H1 (cell line): ENCODE measurements around the gene TRIM29. TPM values are rescaled to one million over a fixed set of nuclear protein-coding genes. Genes with fewer than 3 reads are reported as not detected.

Experiments used
- CTCF ChIA-PET: fragments of 300-600 bp; sonication (Branson Sonifier 250); formaldehyde crosslinking; loops from one replicate; lab custom pipeline; 2021; ENCODE audit not compliant: partially characterized antibody; lab: Charles Lee
- POLR2A ChIA-PET: fragments of 300-600 bp; sonication (Branson Sonifier 250); formaldehyde crosslinking; loops from one replicate; lab custom pipeline; 2021; ENCODE audit warnings: inconsistent platforms; ENCODE audit not compliant: partially characterized antibody; lab: Charles Lee
- DNase-seq, 2 experiments: peaks; one replicate each; pipeline versions ENCODE4 v3.0.0 to v3.0.0-alpha.2; 2010 to 2022; ENCODE audit warnings: low spot score in 2 of 2, low read depth in 1 of 2, mixed read lengths in 1 of 2
- FAIRE-seq: peaks from 2 replicates; lab custom pipeline; 2011; peaks lifted over from hg19 to GRCh38; lab: Jason Lieb, UNC
- H2AFZ ChIP-seq: 2 replicates; pipeline ENCODE4 v1.8.1; 2012; ENCODE audit warnings: low read length, inconsistent platforms
- H2AK5ac ChIP-seq: 2 replicates; pipeline ENCODE4 v1.6.1; 2013; ENCODE audit warnings: low read depth, low read length
- H2BK120ac ChIP-seq: replicated peaks from 2 replicates; pipeline ENCODE3; 2013; ENCODE audit warnings: low read depth, low read length, inconsistent platforms
- H2BK12ac ChIP-seq: 2 replicates; pipeline ENCODE4 v1.6.1; 2013; ENCODE audit warnings: low read depth, low read length
- H2BK15ac ChIP-seq: 2 replicates; pipeline ENCODE4 v1.6.1; 2013; ENCODE audit warnings: low read length
- H2BK20ac ChIP-seq: 2 replicates; pipeline ENCODE4 v1.6.1; 2013; ENCODE audit warnings: low read length
- H2BK5ac ChIP-seq: 2 replicates; pipeline ENCODE4 v1.6.1; 2013; ENCODE audit warnings: low read depth, low read length
- H3K14ac ChIP-seq: 2 replicates; pipeline ENCODE4 v1.6.1; 2013; ENCODE audit warnings: inconsistent platforms; ENCODE audit not compliant: insufficient read length
- H3K18ac ChIP-seq: 2 replicates; pipeline ENCODE4 v1.6.1; 2013; ENCODE audit warnings: low read length; ENCODE audit errors: extremely low read depth
- H3K23ac ChIP-seq: 2 replicates; pipeline ENCODE4 v1.6.1; 2013; ENCODE audit warnings: inconsistent platforms; ENCODE audit not compliant: insufficient read length
- H3K23me2 ChIP-seq: 2 replicates; pipeline ENCODE4 v1.6.1; 2013; ENCODE audit warnings: low read depth, low read length
- H3K27ac ChIP-seq: 2 replicates; pipeline ENCODE4 v1.6.1; 2011; ENCODE audit warnings: low read depth, low read length, inconsistent platforms
- H3K27me3 ChIP-seq, 4 experiments: replicated peaks in 1 of 4; 1 replicate in 1 of 4; 2 replicates in 3 of 4; pipeline versions ENCODE4 v1.6.1 to v1.8.1; 2011 to 2013; ENCODE audit warnings: low read length in 3 of 4, mild to moderate bottlenecking in 3 of 4, inconsistent platforms in 2 of 4, mixed read lengths in 2 of 4, moderate library complexity in 1 of 4; ENCODE audit not compliant: control insufficient read depth in 3 of 4, insufficient read depth in 3 of 4; ENCODE audit errors: extremely low read depth in 1 of 4
- H3K36me3 ChIP-seq, 4 experiments: 2 replicates each; pipeline versions ENCODE4 v1.6.1 to v1.8.1; 2011 to 2013; ENCODE audit warnings: mild to moderate bottlenecking in 4 of 4, low read length in 3 of 4, moderate library complexity in 2 of 4, control low read depth in 1 of 4, inconsistent platforms in 1 of 4; ENCODE audit not compliant: insufficient read depth in 4 of 4, control insufficient read depth in 2 of 4
- H3K4ac ChIP-seq: replicated peaks from 2 replicates; pipeline ENCODE3; 2013; ENCODE audit warnings: low read length, low read depth, mixed read lengths, inconsistent platforms; ENCODE audit not compliant: insufficient read length
- H3K4me1 ChIP-seq, 4 experiments: replicated peaks in 1 of 4; 1 replicate in 1 of 4; 2 replicates in 3 of 4; pipeline versions ENCODE4 v1.6.1 to v1.8.1; 2011 to 2013; ENCODE audit warnings: low read length in 3 of 4, inconsistent platforms in 2 of 4, mixed read lengths in 1 of 4; ENCODE audit not compliant: insufficient read depth in 4 of 4, control insufficient read depth in 3 of 4
- H3K4me2 ChIP-seq, 2 experiments: 2 replicates each; pipeline versions ENCODE4 v1.6.1 to v1.8.1; 2011 to 2013; ENCODE audit warnings: low read depth in 2 of 2, low read length in 2 of 2, control low read depth in 1 of 2, inconsistent platforms in 1 of 2, mild to moderate bottlenecking in 1 of 2; ENCODE audit not compliant: insufficient read depth in 1 of 2
- H3K4me3 ChIP-seq, 4 experiments: fragments of 200-600, 300-600 bp in 1 of 4; sonication (generic), shearing (Covaris generic), sonication (Bioruptor Twin) in 1 of 4; 2 replicates each; pipeline versions ENCODE4 v1.5.1 to v1.8.1; 2011 to 2016; ENCODE audit warnings: low read length in 4 of 4, low read depth in 3 of 4, control low read depth in 2 of 4, inconsistent platforms in 2 of 4, mild to moderate bottlenecking in 2 of 4, mixed read lengths in 1 of 4, moderate library complexity in 1 of 4; ENCODE audit not compliant: insufficient read depth in 2 of 4; ENCODE audit errors: extremely low read depth in 1 of 4
- H3K56ac ChIP-seq: replicated peaks from 2 replicates; pipeline ENCODE3; 2013; ENCODE audit warnings: low read depth, mild to moderate bottlenecking, mixed read lengths, low read length, inconsistent platforms; ENCODE audit not compliant: insufficient read length
- H3K79me1 ChIP-seq: 2 replicates; pipeline ENCODE4 v1.6.1; 2013; ENCODE audit warnings: low read depth, low read length, control low read depth
- H3K79me2 ChIP-seq, 2 experiments: 2 replicates each; pipeline versions ENCODE4 v1.6.1 to v1.8.1; 2012 to 2013; ENCODE audit warnings: low read length in 2 of 2, mild to moderate bottlenecking in 2 of 2, inconsistent platforms in 1 of 2; ENCODE audit not compliant: insufficient read depth in 2 of 2, control insufficient read depth in 1 of 2
- H3K9ac ChIP-seq, 4 experiments: replicated peaks in 1 of 4; 1 replicate in 1 of 4; 2 replicates in 3 of 4; pipeline versions ENCODE4 v1.6.1 to v1.8.1; 2011 to 2013; ENCODE audit warnings: low read depth in 3 of 4, low read length in 3 of 4, control low read depth in 2 of 4, mild to moderate bottlenecking in 2 of 4, moderate library complexity in 2 of 4, inconsistent platforms in 1 of 4; ENCODE audit errors: extremely low read depth in 1 of 4
- H3K9me3 ChIP-seq, 2 experiments: 2 replicates each; pipeline versions ENCODE4 v1.6.1 to v1.8.1; 2012 to 2013; ENCODE audit warnings: mild to moderate bottlenecking in 2 of 2, moderate library complexity in 2 of 2, control low read depth in 1 of 2, inconsistent platforms in 1 of 2, low read depth in 1 of 2, low read length in 1 of 2, mixed read lengths in 1 of 2; ENCODE audit not compliant: insufficient read depth in 2 of 2
- H4K20me1 ChIP-seq, 2 experiments: replicated peaks in 1 of 2; 2 replicates each; pipeline versions ENCODE3 to v1.8.1; 2011 to 2013; ENCODE audit warnings: inconsistent platforms in 2 of 2, low read length in 2 of 2, mild to moderate bottlenecking in 1 of 2; ENCODE audit not compliant: insufficient read depth in 2 of 2, control insufficient read depth in 1 of 2
- H4K5ac ChIP-seq: 2 replicates; pipeline ENCODE4 v1.6.1; 2013; ENCODE audit warnings: low read length, low read depth, mixed read lengths, inconsistent platforms; ENCODE audit not compliant: insufficient read length
- H4K8ac ChIP-seq: 2 replicates; pipeline ENCODE4 v1.8.0; 2013; ENCODE audit warnings: mild to moderate bottlenecking, moderate library complexity, low read length, inconsistent platforms; ENCODE audit not compliant: insufficient read depth; ENCODE audit errors: extremely low read depth
- H4K91ac ChIP-seq: replicated peaks from 2 replicates; pipeline ENCODE3; 2013; ENCODE audit warnings: low read length, mixed read lengths, inconsistent platforms; ENCODE audit not compliant: insufficient read length
- CBX8 ChIP-seq: fragments of 300-800, 300-1000 bp; sonication (generic); IDR thresholded peaks from 2 replicates; pipeline ENCODE4 v1.7.1; 2016; ENCODE audit warnings: low read depth, low read length, borderline replicate concordance
- RAD21 ChIP-seq, 2 experiments: IDR thresholded peaks in 1 of 2; conservative IDR thresholded peaks in 1 of 2; 2 replicates each; pipeline ENCODE4 v1.6.1; 2011; ENCODE audit warnings: low read depth in 2 of 2, low read length in 2 of 2, improper control_type of control experiment in 1 of 2, inconsistent platforms in 1 of 2, mild to moderate bottlenecking in 1 of 2, moderate library complexity in 1 of 2
- WGBS, 2 experiments: shearing (Covaris generic) in 1 of 2; methylation state at CpG; one replicate each; pipeline versions ENCODE4 v1.1.6 to v1.1.7; 2013 to 2015; ENCODE audit warnings: low lambda C conversion rate in 2 of 2, mixed read lengths in 2 of 2, inconsistent platforms in 1 of 2, low coverage in 1 of 2, missing lambda C conversion rate in 1 of 2; ENCODE audit not compliant: insufficient replicate concordance in 2 of 2, insufficient coverage in 1 of 2, insufficient read length in 1 of 2; ENCODE audit errors: extremely low coverage in 1 of 2, missing lambda C conversion rate in 1 of 2; 5-methylcytosine and 5-hydroxymethylcytosine counted together
- polyA plus RNA-seq, 7 experiments: library from polyadenylated mRNA; depleted of rRNA in 3 of 7; stranded (reverse) in 5 of 7; unstranded in 2 of 7; fragments of >200 nt in 5 of 7; fragments of 200-250 nt in 2 of 7; gene quantifications; 1 replicate in 5 of 7; 2 replicates in 1 of 7; 4 replicates in 1 of 7; pipeline versions ENCODE4 v1.2.1 to v1.2.3, GENCODE V29; 2011 to 2013; ENCODE audit warnings: missing spikeins in 2 of 7, mixed read lengths in 2 of 7
- total RNA-seq: library from RNA; stranded (reverse); fragmentation: NEBNext Ultra II Directional; extraction: Animal tissue kit (Norgen Biotek cat#: 25700); gene quantifications from 2 replicates; pipeline ENCODE4 v1.2.1, GENCODE V29; 2021
- TF ChIP-seq, protein P1 (sequence below): IDR thresholded peaks from 2 replicates; pipeline ENCODE4 v1.6.1; 2011; ENCODE audit warnings: low read length, improper control_type of control experiment

TRIM29 gene
- total and polyA plus RNA-seq, 2 of the 8 experiments (the other 6 are each of a cell fraction or from before 2014, with no cell fraction given): 0.17 to 0.43 TPM

DNA sequence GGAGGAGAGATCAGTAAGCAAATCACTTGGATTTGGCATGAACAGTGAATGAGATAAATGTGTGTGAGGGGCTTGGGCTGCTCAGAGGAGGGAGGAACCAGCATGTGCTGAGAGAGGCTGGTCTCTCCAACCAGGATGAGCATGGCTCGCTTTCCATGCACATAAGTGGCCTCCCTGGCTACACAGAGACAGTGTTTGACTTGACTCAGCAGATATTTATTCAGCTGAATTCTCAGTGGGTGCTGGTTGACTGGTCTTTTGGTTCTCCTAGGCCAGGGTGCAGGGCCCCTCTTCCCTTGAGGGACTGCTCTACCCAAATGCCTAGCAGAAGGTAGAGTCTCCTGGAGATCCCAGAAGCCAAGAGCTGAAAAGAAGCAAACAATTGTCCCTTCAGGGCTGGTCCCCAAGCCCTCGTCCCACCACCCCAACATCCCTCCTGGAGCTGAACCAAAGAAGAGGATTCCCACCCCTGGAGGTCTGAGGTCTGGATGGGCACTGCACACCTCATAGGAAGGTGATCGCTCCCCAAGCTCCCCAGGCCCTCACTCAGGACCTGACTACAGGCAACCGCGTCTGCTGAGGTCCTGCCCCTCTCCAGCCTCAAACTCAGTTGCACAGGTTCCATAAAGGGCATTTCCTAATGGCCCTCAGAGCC is 3.3 kb upstream of the TRIM29 start:
- H4K8ac ChIP-seq: 0 out of 2 replicates have a peak overlapping the region, but pooled peaks have one; percentile 5
- peaks cover 4% of the 10 kb centered on the region; the same call in 1 of the 2 replicates for H3K23me2 ChIP-seq
- no peak overlapping the region for H3K4me3 ChIP-seq
- no peak overlapping the region for H4K91ac ChIP-seq
- H2BK5ac ChIP-seq: no peak overlapping the region
- peaks cover 0 to 7% (median 2%) of the 10 kb centered on the region in 4 experiments; a peak in 2 of 7 replicates for H3K27me3 ChIP-seq
- H4K5ac ChIP-seq: no peak overlapping the region
- DNase-seq: peak in 1 of 2 experiments; percentile 22
- no peak overlapping the region for H3K4ac ChIP-seq
- H2AFZ ChIP-seq: no peak overlapping the region
- no peak overlapping the region for H2BK15ac ChIP-seq
- no peak overlapping the region for H2BK12ac ChIP-seq
- no peak overlapping the region for H2AK5ac ChIP-seq
- H3K18ac ChIP-seq: no peak overlapping the region
- H3K9me3 ChIP-seq: no peaks in the 10 kb centered on the region
- no peaks in the 10 kb centered on the region for H3K36me3 ChIP-seq
- H3K79me1 ChIP-seq: no peaks in the 10 kb centered on the region
- no peak overlapping the region for H3K14ac ChIP-seq
- H3K27ac ChIP-seq: no peak overlapping the region
- no peak overlapping the region for H2BK120ac ChIP-seq
- 93% methylated on average over 4 of the region's 5 CpGs; no CpG with 5 or more reads in 1 of the 2 experiments for WGBS, 2 experiments
- no peaks in the 10 kb centered on the region for H4K20me1 ChIP-seq
- H3K9ac ChIP-seq: no peak overlapping the region
- CTCF ChIA-PET: interaction anchor here (1.0 to 1.8 kb wide), 4 partner anchors 10 to 93 kb away, joined by 3 to 7 read pairs (median 6); no protein-coding TSS in a partner anchor
- no peaks in the 10 kb centered on the region for H3K79me2 ChIP-seq
- TF ChIP-seq, protein P1, sequence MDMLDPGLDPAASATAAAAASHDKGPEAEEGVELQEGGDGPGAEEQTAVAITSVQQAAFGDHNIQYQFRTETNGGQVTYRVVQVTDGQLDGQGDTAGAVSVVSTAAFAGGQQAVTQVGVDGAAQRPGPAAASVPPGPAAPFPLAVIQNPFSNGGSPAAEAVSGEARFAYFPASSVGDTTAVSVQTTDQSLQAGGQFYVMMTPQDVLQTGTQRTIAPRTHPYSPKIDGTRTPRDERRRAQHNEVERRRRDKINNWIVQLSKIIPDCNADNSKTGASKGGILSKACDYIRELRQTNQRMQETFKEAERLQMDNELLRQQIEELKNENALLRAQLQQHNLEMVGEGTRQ: no peak
- TF ChIP-seq CBX8: no peak
- TF ChIP-seq RAD21 (IDR thresholded peaks at IDR 0.05 in 1 of 2, conservative IDR thresholded peaks at IDR 0.05 in 1 of 2; ENCODE audit: low read depth in 2 of 2, low read length in 2 of 2): no peak
- no peak overlapping the region for H3K4me2 ChIP-seq
- H3K23ac ChIP-seq: no peak overlapping the region
- peaks cover 0 to 4% (median 1%) of the 10 kb centered on the region in 4 experiments; a peak in 1 of 7 replicates for H3K4me1 ChIP-seq
- no peak overlapping the region for H3K56ac ChIP-seq
- no peak overlapping the region for H2BK20ac ChIP-seq
- POLR2A ChIA-PET: no interaction called here
- no peak for FAIRE-seq
